GM19238 (cell line): ENCODE data around the gene FCGR2B.
"Not testable (repeated sequence)": the region's sequence is repeated elsewhere in the genome, so short reads cannot be mapped to it uniquely, and the experiment has no call there.

Source experiments
- DNase-seq: peaks from one replicate; pipeline ENCODE4 v3.0.0; 2011; ENCODE audit warnings: low spot score; ENCODE audit not compliant: insufficient read length

FCGR2B gene

DNA sequence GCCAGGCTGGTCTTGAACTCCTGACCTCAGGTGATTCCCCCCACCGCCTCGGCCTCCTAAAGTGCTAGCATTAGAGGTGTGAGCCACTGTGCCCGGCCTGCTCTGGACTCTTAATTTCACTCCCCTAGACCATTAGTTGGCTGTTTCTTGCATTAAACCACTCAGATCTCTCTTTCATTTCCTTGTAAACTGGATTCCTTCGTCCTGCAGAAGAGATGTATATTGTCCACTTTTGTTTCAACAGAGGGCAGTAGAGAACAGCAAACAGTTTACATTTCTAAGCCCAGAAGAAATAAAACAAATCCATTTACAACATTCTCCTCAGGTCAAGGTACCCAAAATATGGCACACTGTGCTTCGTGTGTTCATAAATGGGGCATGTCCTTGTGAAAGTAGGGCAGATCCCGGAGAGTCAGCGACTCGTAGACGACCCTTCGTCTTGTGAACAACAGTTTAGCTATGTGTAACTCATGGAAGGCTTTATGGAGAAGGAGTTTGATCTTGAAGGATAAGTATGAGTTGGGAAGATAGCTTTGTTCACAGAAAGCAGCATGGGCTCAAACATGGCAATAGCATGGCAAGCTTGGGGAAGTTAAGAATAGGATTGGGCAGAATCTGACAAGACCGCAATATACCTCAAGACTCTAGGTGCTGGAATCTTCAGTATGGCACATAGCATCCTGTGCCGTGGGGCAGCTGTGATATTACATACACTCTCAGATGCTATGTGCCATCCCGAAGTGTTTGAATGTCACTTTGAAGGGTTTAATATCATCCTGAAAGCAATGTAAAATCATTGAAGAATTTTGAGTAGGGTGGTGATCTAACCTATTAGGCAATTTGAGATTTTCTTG is 15.2 kb upstream of the FCGR2B start:
- not testable (repeated sequence) for DNase-seq

- DNase-seq = not testable (repeated sequence)
Observed at GRCh38 chr1:161653541-161653940, 9.4 kb upstream of the FCGR2B start.

GRCh38 chr1:161653971-161654370 is 9.0 kb upstream of the FCGR2B start:
- not testable (repeated sequence) for DNase-seq

DNA sequence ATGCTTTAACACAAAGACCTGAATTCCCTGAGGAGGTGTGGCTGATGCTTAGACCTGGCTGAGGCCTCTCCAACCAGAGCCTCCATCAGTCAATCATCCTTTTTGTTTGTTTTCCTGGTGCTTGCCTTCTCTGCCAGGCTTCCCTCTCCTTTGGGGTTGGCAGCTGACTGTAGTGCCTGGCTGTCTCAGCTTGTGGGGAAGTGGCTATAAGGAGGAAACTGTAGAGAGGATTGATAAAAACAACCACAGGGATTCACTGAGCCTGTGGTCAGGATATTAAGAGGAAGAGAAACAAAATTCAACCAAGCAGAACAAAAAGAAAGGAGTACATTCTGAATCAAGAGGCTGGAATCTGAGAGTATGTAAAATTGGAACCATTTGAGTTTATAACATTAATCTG is 4.4 kb upstream of the FCGR2B start:
- DNase-seq = not testable (repeated sequence)

DNA sequence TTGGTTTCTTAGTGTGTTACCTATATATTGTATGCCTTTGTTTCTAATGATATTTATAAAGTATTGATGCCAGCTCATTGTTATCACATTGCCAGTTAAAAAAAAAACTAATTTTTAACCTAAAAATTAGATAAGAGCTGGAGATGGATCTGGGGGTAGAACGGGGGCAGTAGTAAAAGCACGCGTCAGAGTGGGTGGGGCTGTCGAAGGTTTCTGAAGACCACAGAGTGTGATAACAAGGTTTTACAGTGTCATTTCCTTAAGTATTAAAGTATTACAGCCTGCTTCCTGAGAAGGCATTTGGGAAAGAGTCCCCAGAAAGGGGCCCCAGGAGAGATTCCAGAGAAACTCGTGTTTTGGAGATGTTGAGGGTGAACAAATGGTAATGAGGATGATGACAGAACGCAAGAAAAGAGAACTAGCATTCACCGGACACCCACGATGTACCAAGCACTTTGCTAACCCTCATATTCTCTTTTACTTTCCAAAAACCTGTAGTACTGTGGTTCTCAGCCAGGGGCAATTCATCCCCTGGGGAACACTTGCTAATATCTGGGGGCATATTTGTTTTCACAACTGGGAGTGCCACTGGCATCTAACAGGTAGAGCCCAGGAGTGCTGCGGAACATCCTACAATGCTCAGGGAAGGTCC is 1.2 kb upstream of the FCGR2B start:
- not testable (repeated sequence) for DNase-seq

- not testable (repeated sequence) for DNase-seq
Observed at GRCh38 chr1:161663569-161663968, 626 bp downstream of the FCGR2B start.

GRCh38 chr1:161664689-161665088 is 1.7 kb downstream of the FCGR2B start:
- not testable (repeated sequence) for DNase-seq

DNA sequence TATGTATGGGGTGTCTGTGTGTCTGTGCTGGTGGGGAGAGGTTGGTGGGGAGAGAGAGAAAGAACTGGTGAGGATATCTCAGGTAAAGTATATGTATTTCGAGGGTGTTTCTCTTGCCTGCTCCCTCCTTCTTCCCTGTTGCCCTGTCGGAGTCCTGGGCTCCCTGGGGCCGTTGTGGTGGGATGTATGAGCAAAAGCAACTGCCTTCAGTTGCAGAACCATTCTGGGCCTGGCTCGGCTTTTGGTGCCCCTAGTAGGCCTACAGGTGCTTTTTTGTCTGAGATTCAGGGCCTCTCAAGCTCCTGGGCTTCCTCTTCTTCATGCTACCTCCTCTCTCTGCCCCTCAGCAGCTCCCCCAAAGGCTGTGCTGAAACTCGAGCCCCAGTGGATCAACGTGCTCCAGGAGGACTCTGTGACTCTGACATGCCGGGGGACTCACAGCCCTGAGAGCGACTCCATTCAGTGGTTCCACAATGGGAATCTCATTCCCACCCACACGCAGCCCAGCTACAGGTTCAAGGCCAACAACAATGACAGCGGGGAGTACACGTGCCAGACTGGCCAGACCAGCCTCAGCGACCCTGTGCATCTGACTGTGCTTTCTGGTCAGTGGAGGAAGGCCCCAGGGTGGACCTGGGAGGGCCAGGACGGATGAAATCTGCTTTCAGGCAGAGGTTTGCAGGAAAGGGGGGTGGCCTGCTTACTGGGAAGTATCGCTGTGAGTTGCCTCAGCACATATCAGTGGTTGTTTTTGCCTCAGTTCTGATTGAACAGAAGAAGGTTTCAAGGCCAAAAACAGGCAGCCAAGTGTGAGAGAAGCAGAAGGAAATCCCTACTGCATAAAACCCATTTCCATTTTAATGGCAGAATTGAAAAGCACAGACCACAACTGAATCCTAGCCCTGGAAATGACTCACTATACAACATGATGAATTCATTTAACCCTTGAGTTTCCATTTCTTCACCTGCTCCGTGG is 8.4 kb downstream of the FCGR2B start:
- DNase-seq = not testable (repeated sequence)

- not testable (repeated sequence) for DNase-seq
Observed at GRCh38 chr1:161673437-161673836, 10.5 kb downstream of the FCGR2B start.

- not testable (repeated sequence) for DNase-seq
Observed at GRCh38 chr1:161674447-161674846, 11.5 kb downstream of the FCGR2B start.

- DNase-seq = not testable (repeated sequence)
Observed at GRCh38 chr1:161674908-161675307, 12.0 kb downstream of the FCGR2B start.

DNA sequence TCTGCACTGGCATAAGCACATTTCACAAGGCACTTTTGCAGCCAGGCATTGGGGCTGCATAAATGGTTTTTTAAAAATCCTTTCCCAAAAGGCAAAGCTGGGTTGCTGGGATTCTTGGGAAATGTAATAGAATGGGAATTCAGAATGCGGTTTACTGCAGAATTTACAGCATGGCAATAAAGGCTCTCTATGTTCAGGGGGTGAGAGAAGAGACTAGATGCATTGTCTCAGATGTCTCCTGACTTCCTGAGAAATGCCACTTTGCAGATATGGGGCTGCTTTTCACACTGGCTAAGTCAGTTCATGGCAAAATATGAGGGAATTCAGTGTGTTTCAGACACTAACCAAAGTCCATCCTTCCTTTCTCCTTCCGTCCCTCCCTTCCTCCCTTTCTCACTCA is 13.5 kb downstream of the FCGR2B start:
- DNase-seq = no peak

GRCh38 chr1:161676958-161677689 is 14.2 kb downstream of the FCGR2B start:
- no peak for DNase-seq

- DNase-seq = no peak
Observed at GRCh38 chr1:161678500-161678899, 15.6 kb downstream of the FCGR2B start.

- DNase-seq = no peak
Observed at GRCh38 chr1:161681879-161682278, 18.9 kb downstream of the FCGR2B start.

DNA sequence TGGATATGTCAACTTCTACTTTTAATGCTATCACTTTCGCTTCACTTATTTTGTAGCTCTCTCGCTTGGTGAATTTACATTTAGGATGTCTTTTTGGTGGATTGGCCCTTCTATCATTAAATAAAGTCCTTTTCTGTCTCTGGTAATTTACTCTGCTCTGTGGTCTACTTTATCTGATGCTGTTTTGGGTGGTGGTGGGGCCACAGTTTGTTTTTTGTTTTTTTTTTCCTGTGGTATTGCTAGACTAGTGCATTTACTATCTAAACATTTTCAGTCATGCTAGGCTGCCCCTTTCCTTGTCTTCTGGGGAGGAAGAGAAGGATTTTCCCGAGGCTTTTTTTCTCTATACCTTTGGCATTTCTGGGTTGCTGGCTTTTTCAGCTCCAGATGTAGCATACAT is 26.0 kb downstream of the FCGR2B start:
- no peak for DNase-seq

DNA sequence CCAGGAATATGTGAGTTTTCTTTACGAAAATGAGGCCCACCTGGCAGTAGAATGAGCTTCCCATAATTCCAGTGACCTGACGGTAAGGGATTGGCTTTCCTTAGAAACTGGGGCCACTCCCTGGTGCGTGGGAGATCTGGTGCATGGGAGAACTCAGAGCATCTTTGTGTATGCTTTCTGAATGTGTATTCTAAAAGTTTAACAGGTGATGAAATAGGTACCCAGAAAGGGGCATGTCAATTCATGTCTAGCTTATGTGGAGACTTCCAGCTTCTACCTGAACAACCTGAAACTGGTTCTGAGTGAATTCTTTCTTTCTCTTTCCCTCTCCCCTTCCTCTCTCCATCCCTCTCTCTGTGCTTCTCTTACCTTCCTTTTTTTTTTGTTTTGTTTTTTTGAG is 28.9 kb downstream of the FCGR2B start:
- no peak for DNase-seq

GRCh38 chr1:161693020-161693712 is 30.2 kb downstream of the FCGR2B start:
- not testable (repeated sequence) for DNase-seq

GRCh38 chr1:161698302-161698701 is 35.4 kb downstream of the FCGR2B start:
- not testable (repeated sequence) for DNase-seq

DNA sequence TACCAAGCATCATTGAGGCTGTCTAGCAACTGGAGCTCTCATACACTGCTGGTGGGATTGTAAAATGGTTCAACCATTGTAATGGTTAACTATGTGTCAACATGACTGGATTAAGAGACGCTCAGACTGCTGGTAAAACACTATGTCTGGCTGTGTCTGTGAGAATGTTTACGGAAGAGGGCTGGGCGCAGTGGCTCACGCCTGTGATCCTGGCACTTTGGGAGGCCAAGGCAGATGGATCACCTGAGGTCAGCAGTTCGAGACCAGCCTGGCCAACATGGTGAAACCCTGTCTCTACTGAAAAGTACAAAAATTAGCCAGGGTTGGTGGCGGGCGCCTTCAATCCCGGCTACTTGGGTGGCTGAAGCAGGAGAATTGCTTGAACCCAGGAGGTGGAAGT is 39.3 kb downstream of the FCGR2B start:
- no peak for DNase-seq
